HepG2 (cell line): ENCODE data around the gene ZNF48. TPM values are rescaled to one million over a fixed set of nuclear protein-coding genes. Genes with fewer than 3 reads are reported as not detected.
A peak's percentile ranks its signal among the peaks of the same experiment; 100 is the strongest.

Experiments
- ATAC-seq: fragments of 200-7000 bp; cut with Tn5 transposase; 3 replicates; pipeline ENCODE4 v1.9.1; 2020; ENCODE audit warnings: mild to moderate bottlenecking, moderate library complexity
- BruUV-seq: library from RNA; stranded (reverse); fragments of 400-500 nt; replicated peaks from 2 replicates; lab custom pipeline; 2021; lab: Mats Ljungman, UMichigan
- CTCF ChIA-PET: fragments of 300-600 bp; formaldehyde crosslinking; extraction: SDS; loops from one replicate; lab custom pipeline; 2021; ENCODE audit warnings: low total read pairs, inconsistent platforms, low intra/inter-chr PET ratio; lab: Yijun Ruan, JAX
- POLR2A ChIA-PET: fragments of 350-600 bp; sonication (Branson Sonifier 250); formaldehyde crosslinking; loops from one replicate; lab custom pipeline; 2020; ENCODE audit warnings: antibody characterized with exemption, inconsistent platforms; lab: Yijun Ruan, JAX
- DNase-seq: peaks from one replicate; pipeline ENCODE4 v3.0.0-alpha.2; 2015; ENCODE audit warnings: low spot score
- FAIRE-seq: peaks from 3 replicates; lab custom pipeline; 2011; peaks lifted over from hg19 to GRCh38; lab: Jason Lieb, UNC
- H2AFZ ChIP-seq: one replicate; pipeline ENCODE4 v1.6.1; 2011; ENCODE audit warnings: low read length, inconsistent platforms
- H3K27ac ChIP-seq: fragments of 300-600 bp; 3 replicates; pipeline ENCODE4 v1.8.0; 2011; ENCODE audit warnings: mixed run types, mild to moderate bottlenecking, mixed read lengths, low read length, inconsistent platforms; ENCODE audit not compliant: insufficient read depth; ENCODE audit errors: extremely low read length
- H3K27me3 ChIP-seq, 2 experiments: fragments of 200-600 bp in 1 of 2; 2 replicates in 1 of 2; 3 replicates in 1 of 2; pipeline versions ENCODE4 v1.6.0 to v1.8.0; 2011; ENCODE audit warnings: low read length in 2 of 2, mild to moderate bottlenecking in 2 of 2, moderate library complexity in 2 of 2, inconsistent platforms in 1 of 2; ENCODE audit not compliant: insufficient read depth in 2 of 2, control insufficient read depth in 1 of 2
- H3K36me3 ChIP-seq, 2 experiments: fragments of 200-600 bp in 1 of 2; replicated peaks in 1 of 2; 2 replicates in 1 of 2; 3 replicates in 1 of 2; pipeline versions ENCODE4 v1.5.1 to v1.8.0; 2011; ENCODE audit warnings: low read length in 2 of 2, inconsistent platforms in 1 of 2; ENCODE audit not compliant: insufficient read depth in 2 of 2, control insufficient read depth in 1 of 2
- H3K4me1 ChIP-seq: 2 replicates; pipeline ENCODE4 v1.5.1; 2012; ENCODE audit warnings: low read length, inconsistent platforms; ENCODE audit not compliant: insufficient read depth
- H3K4me2 ChIP-seq: 2 replicates; pipeline ENCODE4 v1.6.0; 2011; ENCODE audit warnings: low read depth, low read length, inconsistent platforms
- H3K4me3 ChIP-seq, 3 experiments: fragments of 200-600 bp in 1 of 3; sonication (generic), shearing (Covaris generic) in 1 of 3; replicated peaks in 1 of 3; 2 replicates each; pipeline ENCODE4 v1.5.1; 2011 to 2016; ENCODE audit warnings: low read length in 3 of 3, inconsistent platforms in 2 of 3, low read depth in 2 of 3, mild to moderate bottlenecking in 2 of 3, control low read depth in 1 of 3, mixed read lengths in 1 of 3; ENCODE audit not compliant: insufficient read depth in 1 of 3
- H3K79me2 ChIP-seq: one replicate; pipeline ENCODE4 v1.6.1; 2011; ENCODE audit warnings: low read length, inconsistent platforms; ENCODE audit not compliant: insufficient read depth
- H3K9ac ChIP-seq: 2 replicates; pipeline ENCODE4 v1.6.0; 2011; ENCODE audit warnings: mild to moderate bottlenecking, low read depth, low read length, inconsistent platforms; ENCODE audit not compliant: insufficient read depth
- H3K9me3 ChIP-seq: 2 replicates; pipeline ENCODE4 v1.5.1; 2012; ENCODE audit warnings: mild to moderate bottlenecking, low read length
- H4K20me1 ChIP-seq: 2 replicates; pipeline ENCODE4 v1.6.0; 2011; ENCODE audit warnings: inconsistent platforms, mild to moderate bottlenecking, low read length, moderate library complexity; ENCODE audit not compliant: insufficient read depth
- FIP1L1 ChIP-seq: fragments of 200-400 bp; formaldehyde crosslinking; IDR thresholded peaks from 2 replicates; pipeline ENCODE4 v1.6.1; 2018; ENCODE audit warnings: low read depth, mild to moderate bottlenecking, low read length, moderate library complexity, borderline replicate concordance; ENCODE audit not compliant: insufficient read depth
- GTF3A ChIP-seq: sonication (generic); formaldehyde crosslinking; conservative IDR thresholded peaks from 2 replicates; pipeline ENCODE4 v1.4.0; 2020; ENCODE audit warnings: mild to moderate bottlenecking, missing genetic modification reagents
- HNRNPK ChIP-seq: fragments of 200-400 bp; formaldehyde crosslinking; IDR thresholded peaks from 2 replicates; pipeline ENCODE4 v1.6.1; 2018; ENCODE audit warnings: low read length, low read depth, moderate library complexity, mild to moderate bottlenecking; ENCODE audit not compliant: poor library complexity, severe bottlenecking
- PHB2 ChIP-seq: fragments of 450-650 bp; IDR thresholded peaks from 2 replicates; pipeline ENCODE4 v1.6.1; 2018; ENCODE audit not compliant: partially characterized antibody
- PRPF4 ChIP-seq: fragments of 200-400 bp; formaldehyde crosslinking; IDR thresholded peaks from 2 replicates; pipeline ENCODE4 v1.6.1; 2016; ENCODE audit warnings: low read length, low read depth; ENCODE audit not compliant: poor library complexity, severe bottlenecking
- REL ChIP-seq: sonication (generic); formaldehyde crosslinking; conservative IDR thresholded peaks from 2 replicates; pipeline ENCODE4 v1.8.0; 2022; ENCODE audit warnings: mild to moderate bottlenecking, missing genetic modification reagents, moderate library complexity
- SP140L ChIP-seq: sonication (generic); formaldehyde crosslinking; IDR thresholded peaks from 2 replicates; pipeline ENCODE4 v1.4.0; 2020; ENCODE audit warnings: missing genetic modification reagents, borderline replicate concordance
- STAG1 ChIP-seq: sonication (generic); formaldehyde crosslinking; IDR thresholded peaks from 2 replicates; pipeline ENCODE4 v1.4.0; 2020; ENCODE audit warnings: missing genetic modification reagents
- THRA ChIP-seq: sonication (generic); formaldehyde crosslinking; IDR thresholded peaks from 2 replicates; pipeline ENCODE4 v1.4.0; 2020; ENCODE audit warnings: missing genetic modification reagents, borderline replicate concordance
- ZBTB39 ChIP-seq: sonication (generic); formaldehyde crosslinking; IDR thresholded peaks from 2 replicates; pipeline ENCODE4 v1.5.0; 2020; ENCODE audit warnings: missing genetic modification reagents
- ZNF331 ChIP-seq: sonication (generic); formaldehyde crosslinking; IDR thresholded peaks from 2 replicates; pipeline ENCODE4 v1.4.0; 2020; ENCODE audit warnings: missing genetic modification reagents
- ZNF609 ChIP-seq: sonication (generic); formaldehyde crosslinking; IDR thresholded peaks from 2 replicates; pipeline ENCODE4 v1.4.0; 2020; ENCODE audit warnings: mild to moderate bottlenecking, missing genetic modification reagents, borderline replicate concordance
- WGBS: methylation state at CpG from one replicate; pipeline ENCODE4 v1.1.6; 2017; ENCODE audit warnings: low lambda C conversion rate; 5-methylcytosine and 5-hydroxymethylcytosine counted together
- in situ Hi-C: cut with HindIII; loops from 2 replicates; pipeline ENCODE4 v1.10.0; 2017; ENCODE audit warnings: low pct_unique_long_range_greater_than_20kb; ENCODE audit not compliant: extremely low pct_ligation_motif_present
- intact Hi-C: fragments of 100-400 bp; cut with micrococcal nuclease; formaldehyde crosslinking; loops from one replicate; pipeline ENCODE4 v1.10.0; 2022; ENCODE audit not compliant: unreplicated experiment
- polyA plus RNA-seq, 8 experiments: library from polyadenylated mRNA; depleted of rRNA in 3 of 8; stranded (reverse) in 7 of 8; unstranded in 1 of 8; fragments of >200 nt; fragmentation: Illumina TruSeq in 4 of 8; extraction: Trizol in 4 of 8; gene quantifications; 2 replicates each; pipeline versions ENCODE4 v1.2.1 to v1.2.3, GENCODE V29; 2011 to 2016; ENCODE audit warnings: low read depth in 4 of 8, missing spikeins in 1 of 8, mixed read lengths in 1 of 8; ENCODE audit not compliant: insufficient read depth in 1 of 8
- total RNA-seq, 5 experiments: library from RNA; depleted of rRNA; stranded (reverse); fragments of >200 nt; fragmentation: Illumina TruSeq; extraction: Trizol; gene quantifications; 2 replicates each; pipeline ENCODE4 v1.2.3, GENCODE V29; 2016; ENCODE audit warnings: low read depth in 1 of 5

ZNF48 gene
- total and polyA plus RNA-seq, 2 of the 13 experiments (the other 11 are each of a cell fraction or from before 2014, with no cell fraction given), result 9.9 to 12.3 TPM

- CTCF ChIA-PET, result interaction anchor here (1.4 kb wide), 1 partner anchor 40 kb away, joined by 3 read pairs; no protein-coding TSS in a partner anchor
- TF ChIP-seq SP140L (CRISPR knock-in tag) (no peak), ZNF331 (CRISPR knock-in tag) (no peak), REL (CRISPR knock-in tag) (no peak; the same call in 1 of the 2 replicates), ZBTB39 (CRISPR knock-in tag) (no peak), HNRNPK (no peak), GTF3A (CRISPR knock-in tag) (no peak), ZNF609 (CRISPR knock-in tag) (no peak), FIP1L1 (no peak), THRA (CRISPR knock-in tag) (no peak), PRPF4 (no peak), STAG1 (no peak), PHB2 (no peak)
Observed at GRCh38 chr16:30369091-30369937, 25.9 kb upstream of the ZNF48 start.

More at GRCh38 chr16:30369091-30369937, 25.9 kb upstream of the ZNF48 start:
- FAIRE-seq (no peak), ATAC-seq (no peak), DNase-seq (no peak)
- Histone ChIP-seq H3K9ac (peak overlapping the region; percentile 75), H3K27ac (peak overlapping the region; percentile 51), H3K4me2 (peak overlapping the region; percentile 91), H3K4me1 (peaks cover 45% of the 10 kb centered on the region), H2AFZ (no peak overlapping the region), H3K9me3 (no peaks in the 10 kb centered on the region), H3K4me3 (peak overlapping the region; percentile 80 to 90 (median 86)), H3K36me3 (peaks cover 8 to 16% of the 10 kb centered on the region in 2 experiments; a peak in 3 of 5 replicates), H3K79me2 (peaks cover 37% of the 10 kb centered on the region), H3K27me3 (no peaks in the 10 kb centered on the region; a peak in 1 of 5 replicates), H4K20me1 (peaks cover 20% of the 10 kb centered on the region; the same call in 1 of the 2 replicates)
- WGBS, result under 1% methylated on average over 23 of the region's 45 CpGs
- intact Hi-C loops, result no loop called here
- BruUV-seq, result no TSS peak
- in situ Hi-C loops, result no loop called here
- POLR2A ChIA-PET, result interaction anchor here (1.2 to 4.7 kb wide), 7 partner anchors 12 to 38 kb away, joined by 3 to 94 read pairs (median 26); partner anchors contain the start of genes CD2BP2, ZNF48 and ZNF771
